NT2/D1 (cell line): ENCODE data around the gene TUFT1.

Experiments used
- SUZ12 ChIP-seq: IDR thresholded peaks from 2 replicates; pipeline ENCODE4 v1.6.1; 2011; ENCODE audit not compliant: insufficient read length, insufficient read depth; ENCODE audit errors: extremely low read depth
- YY1 ChIP-seq: IDR thresholded peaks from 2 replicates; pipeline ENCODE4 v1.6.1; 2011; ENCODE audit not compliant: insufficient read length, insufficient read depth
- ZNF274 ChIP-seq: IDR thresholded peaks from 2 replicates; pipeline ENCODE4 v1.6.1; 2011; ENCODE audit warnings: mild to moderate bottlenecking, low read depth, low read length

DNA sequence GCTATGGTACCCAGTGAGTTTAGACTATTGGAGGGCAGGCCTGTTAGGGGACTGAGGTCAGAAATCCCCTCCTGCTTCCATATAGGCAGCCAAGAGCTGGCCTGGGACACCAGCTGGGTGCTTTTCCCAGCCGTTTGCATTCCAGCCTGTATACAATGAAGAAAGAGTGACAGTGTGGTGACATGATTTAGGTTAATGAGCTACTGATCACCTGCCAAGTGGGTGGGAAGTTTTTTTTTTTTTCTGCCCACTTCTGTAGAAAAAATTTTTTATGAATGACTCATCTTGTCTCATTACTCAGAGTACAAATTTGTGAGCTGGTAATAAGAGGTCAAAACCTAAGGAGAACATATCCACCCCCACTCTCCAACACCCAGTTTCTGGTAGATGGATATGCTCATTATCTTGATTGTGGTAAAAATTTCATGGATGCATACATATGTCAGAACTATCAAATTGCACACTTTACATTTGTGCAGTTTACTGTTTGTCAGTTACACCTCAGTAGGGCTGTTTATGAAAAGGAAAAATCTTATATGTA is 45.3 kb upstream of the TUFT1 start:
- TF ChIP-seq ZNF274 (no peak), YY1 (no peak), SUZ12 (no peak)
